GM15510 (cell line): Measurements from ENCODE around the gene CGN.

ENCODE experiments used
- POLR2A ChIP-seq: IDR thresholded peaks from 3 replicates; pipeline ENCODE4 v1.6.1; 2011; ENCODE audit warnings: borderline replicate concordance; ENCODE audit not compliant: insufficient read length; ENCODE audit errors: extremely low read depth

CGN gene

GRCh38 chr1:151542710-151543129 lies 31.5 kb downstream of the CGN start:
- no peak for TF ChIP-seq POLR2A

- no peak for TF ChIP-seq POLR2A
These were observed 34.4 kb downstream of the CGN start for GRCh38 chr1:151545542-151545941.

- no peak for TF ChIP-seq POLR2A
These were observed 35.1 kb downstream of the CGN start for GRCh38 chr1:151546011-151546925.

GRCh38 chr1:151547119-151547899 lies 36.1 kb downstream of the CGN start:
- no peak for TF ChIP-seq POLR2A

GRCh38 chr1:151547900-151548230 lies 36.7 kb downstream of the CGN start:
- TF ChIP-seq POLR2A, result no peak

GRCh38 chr1:151549199-151549598 lies 38.0 kb downstream of the CGN start:
- TF ChIP-seq POLR2A, result no peak

- TF ChIP-seq POLR2A, result no peak
These were observed 42.5 kb downstream of the CGN start for GRCh38 chr1:151553659-151554058.

- TF ChIP-seq POLR2A, result no peak
These were observed 44.9 kb downstream of the CGN start for GRCh38 chr1:151556052-151556451.

GRCh38 chr1:151562661-151563060 lies 51.5 kb downstream of the CGN start:
- TF ChIP-seq POLR2A, result no peak

GRCh38 chr1:151563376-151563775 lies 52.2 kb downstream of the CGN start:
- no peak for TF ChIP-seq POLR2A

GRCh38 chr1:151565502-151566189 lies 54.5 kb downstream of the CGN start:
- TF ChIP-seq POLR2A, result no peak

- TF ChIP-seq POLR2A, result no peak
These were observed 57.5 kb downstream of the CGN start for GRCh38 chr1:151568626-151569088.

GRCh38 chr1:151570819-151571218 lies 59.6 kb downstream of the CGN start:
- TF ChIP-seq POLR2A, result no peak

GRCh38 chr1:151574575-151575529 lies 63.7 kb downstream of the CGN start:
- no peak for TF ChIP-seq POLR2A
